Endometrium (tissue), 2 donors: Measurements from ENCODE around the gene TBC1D28.
"Not testable (repeated sequence)": the region's sequence is repeated elsewhere in the genome, so short reads cannot be mapped to it uniquely, and the experiment has no call there.

Experiments
- FAIRE-seq: peaks from 2 replicates; lab custom pipeline; 2012; peaks lifted over from hg19 to GRCh38; lab: Jason Lieb, UNC
- donor health status: control.
- donor health status: control.

Gene TBC1D28

GRCh38 chr17:18613016-18613415 is 31.2 kb downstream of the TBC1D28 start:
- not testable (repeated sequence) for FAIRE-seq

- FAIRE-seq: peak; percentile 8
Measured at GRCh38 chr17:18593138-18593537, 51.1 kb downstream of the TBC1D28 start.
